IPS-15b (cell line): ENCODE data around the gene QRICH2.
"Not testable (repeated sequence)": the region's sequence is repeated elsewhere in the genome, so short reads cannot be mapped to it uniquely, and the experiment has no call there.

Source experiments
- H3K27me3 ChIP-seq: one replicate; pipeline ENCODE4 v1.6.1; 2013; ENCODE audit warnings: low read length; ENCODE audit not compliant: control insufficient read depth, insufficient read depth
- H3K36me3 ChIP-seq: one replicate; pipeline ENCODE4 v1.6.1; 2013; ENCODE audit warnings: low read length; ENCODE audit not compliant: control insufficient read depth, insufficient read depth
- H3K4me1 ChIP-seq: one replicate; pipeline ENCODE4 v1.6.1; 2013; ENCODE audit warnings: mild to moderate bottlenecking, low read length; ENCODE audit not compliant: control insufficient read depth, insufficient read depth
- H3K4me3 ChIP-seq: one replicate; pipeline ENCODE4 v1.5.1; 2013; ENCODE audit warnings: low read depth, low read length
- H3K9ac ChIP-seq: one replicate; pipeline ENCODE4 v1.6.1; 2013; ENCODE audit warnings: low read depth, mild to moderate bottlenecking, low read length
- H3K9me3 ChIP-seq: one replicate; pipeline ENCODE4 v1.6.1; 2013; ENCODE audit warnings: mild to moderate bottlenecking, low read length; ENCODE audit not compliant: control insufficient read depth, insufficient read depth

The QRICH2 gene

GRCh38 chr17:76274112-76274956 is 33.7 kb downstream of the QRICH2 start:
- Histone ChIP-seq H3K27me3 (no peaks in the 10 kb centered on the region), H3K4me1 (peaks cover 3% of the 10 kb centered on the region), H3K36me3 (no peaks in the 10 kb centered on the region), H3K4me3 (no peak overlapping the region), H3K9ac (no peak overlapping the region), H3K9me3 (no peaks in the 10 kb centered on the region)

DNA sequence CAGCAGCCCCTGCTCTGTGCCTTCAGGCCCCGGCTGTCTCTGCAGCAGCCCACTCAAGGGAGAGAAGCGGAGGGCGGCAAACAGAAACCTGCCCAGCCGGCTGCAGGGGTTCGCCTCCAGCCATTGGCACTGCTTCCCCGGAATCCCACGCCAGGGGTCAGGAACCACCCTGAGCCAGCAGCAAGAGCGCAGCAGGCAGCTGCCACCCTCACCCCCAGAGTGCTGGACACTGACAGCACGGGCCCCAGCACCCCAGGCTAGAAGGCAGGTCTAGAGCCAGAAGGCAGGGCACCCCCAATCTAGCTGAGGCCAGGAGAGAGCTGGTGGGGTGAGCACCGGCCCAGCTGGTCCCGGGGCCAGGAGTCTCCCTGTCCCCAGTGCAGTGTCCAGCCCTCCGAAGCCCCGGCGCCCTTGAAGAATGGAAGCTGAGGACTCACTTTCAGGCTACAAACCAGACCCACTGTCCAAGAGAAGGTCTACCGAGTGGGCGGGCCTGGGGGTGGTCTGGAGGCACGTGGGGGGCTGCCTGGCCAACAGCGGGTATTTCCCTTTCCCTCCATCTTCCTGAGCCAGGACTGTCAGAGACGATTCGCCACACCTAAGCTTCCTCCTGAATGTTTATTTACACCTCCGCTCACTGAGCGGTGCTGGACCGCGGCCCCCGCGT is 34.5 kb downstream of the QRICH2 start:
- Histone ChIP-seq H3K36me3 (no peaks in the 10 kb centered on the region), H3K9ac (no peak overlapping the region), H3K27me3 (no peaks in the 10 kb centered on the region), H3K4me3 (no peak overlapping the region), H3K9me3 (no peaks in the 10 kb centered on the region), H3K4me1 (peaks cover 7% of the 10 kb centered on the region)

- Histone ChIP-seq H3K9ac (no peak overlapping the region), H3K4me3 (no peak overlapping the region)
These were observed 35.3 kb downstream of the QRICH2 start for GRCh38 chr17:76272541-76273444.

GRCh38 chr17:76271669-76272540 is 36.2 kb downstream of the QRICH2 start:
- Histone ChIP-seq H3K9me3 (no peaks in the 10 kb centered on the region), H3K36me3 (peaks cover 3% of the 10 kb centered on the region), H3K4me1 (peaks cover 14% of the 10 kb centered on the region), H3K4me3 (peak overlapping the region; percentile 18), H3K27me3 (no peaks in the 10 kb centered on the region), H3K9ac (no peak overlapping the region)

More at GRCh38 chr17:76272541-76273444, 35.3 kb downstream of the QRICH2 start:
- no peaks in the 10 kb centered on the region for H3K9me3 ChIP-seq
- no peaks in the 10 kb centered on the region for H3K36me3 ChIP-seq
- H3K27me3 ChIP-seq: no peaks in the 10 kb centered on the region
- H3K4me1 ChIP-seq: peaks cover 10% of the 10 kb centered on the region

GRCh38 chr17:76270770-76271668 is 37.1 kb downstream of the QRICH2 start:
- H3K27me3 ChIP-seq: no peaks in the 10 kb centered on the region
- H3K4me1 ChIP-seq: peaks cover 18% of the 10 kb centered on the region
- peaks cover 6% of the 10 kb centered on the region for H3K36me3 ChIP-seq
- H3K9me3 ChIP-seq: no peaks in the 10 kb centered on the region
- no peak overlapping the region for H3K4me3 ChIP-seq
- no peak overlapping the region for H3K9ac ChIP-seq

GRCh38 chr17:76270127-76270592 is 37.9 kb downstream of the QRICH2 start:
- H3K36me3 ChIP-seq: peaks cover 6% of the 10 kb centered on the region

GRCh38 chr17:76268991-76269981 is 38.8 kb downstream of the QRICH2 start:
- no peaks in the 10 kb centered on the region for H3K27me3 ChIP-seq
- H3K4me1 ChIP-seq: peaks cover 21% of the 10 kb centered on the region
- no peaks in the 10 kb centered on the region for H3K9me3 ChIP-seq
- peak overlapping the region; percentile 65 for H3K9ac ChIP-seq
- no peak overlapping the region for H3K4me3 ChIP-seq
- peaks cover 6% of the 10 kb centered on the region for H3K36me3 ChIP-seq

More at GRCh38 chr17:76270127-76270592, 37.9 kb downstream of the QRICH2 start:
- no peaks in the 10 kb centered on the region for H3K27me3 ChIP-seq
- H3K9ac ChIP-seq: no peak overlapping the region
- H3K4me1 ChIP-seq: peaks cover 18% of the 10 kb centered on the region
- H3K4me3 ChIP-seq: no peak overlapping the region
- no peaks in the 10 kb centered on the region for H3K9me3 ChIP-seq

DNA sequence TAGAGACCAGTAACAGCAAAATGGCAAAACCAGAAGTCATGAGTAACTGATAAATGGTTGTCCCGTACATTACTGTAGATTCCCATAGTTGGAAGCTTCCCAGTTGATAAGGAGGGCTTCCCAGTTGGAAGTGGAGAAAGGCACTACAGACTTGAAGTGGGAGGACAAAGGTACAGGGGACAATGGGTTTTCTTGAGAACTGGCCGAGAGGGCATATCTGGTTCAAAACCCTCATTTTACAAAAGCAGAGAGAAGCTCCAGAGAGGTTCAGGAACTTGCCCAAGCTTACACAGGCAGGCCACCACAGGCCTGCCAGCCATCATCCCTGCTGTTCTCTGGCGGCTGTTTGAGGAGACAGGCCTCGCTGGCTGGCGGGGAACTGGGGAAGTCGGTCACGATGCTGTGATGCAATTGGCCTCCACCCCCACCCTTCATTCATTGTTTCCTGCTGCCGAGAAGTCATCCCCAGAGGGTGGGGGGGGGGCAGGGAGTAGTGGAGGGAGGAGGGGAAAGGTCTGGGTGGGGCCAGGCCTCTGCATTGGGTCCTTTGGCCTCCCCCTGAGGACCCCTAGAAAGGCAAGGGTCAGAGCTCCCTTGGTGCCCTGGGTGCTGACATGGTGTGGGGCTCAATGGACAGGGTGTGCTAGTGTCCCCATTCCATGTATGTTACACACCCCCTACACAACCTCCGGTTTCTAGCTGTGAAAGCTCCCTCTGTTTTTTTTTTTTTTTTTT is 39.9 kb downstream of the QRICH2 start:
- peaks cover 6% of the 10 kb centered on the region for H3K36me3 ChIP-seq
- peaks cover 22% of the 10 kb centered on the region for H3K4me1 ChIP-seq
- H3K27me3 ChIP-seq: no peaks in the 10 kb centered on the region
- H3K9ac ChIP-seq: no peak overlapping the region
- no peak overlapping the region for H3K4me3 ChIP-seq
- H3K9me3 ChIP-seq: no peaks in the 10 kb centered on the region

GRCh38 chr17:76267581-76268001 is 40.5 kb downstream of the QRICH2 start:
- H3K4me3 ChIP-seq: not testable (repeated sequence)

More at GRCh38 chr17:76267581-76268001, 40.5 kb downstream of the QRICH2 start:
- not testable (repeated sequence) for H3K36me3 ChIP-seq, H3K27me3 ChIP-seq, H3K9ac ChIP-seq, H3K9me3 ChIP-seq
- H3K4me1 ChIP-seq: peaks cover 22% of the 10 kb centered on the region
